NCI-H510A treated with DMSO at 0.1 percent for 48 hours (cell line): ENCODE results near the gene ANKRD40.

Experiments used
- DNase-seq: peaks from one replicate; lab custom pipeline; 2025; lab: John Stamatoyannopoulos, UW

ANKRD40 gene

DNA sequence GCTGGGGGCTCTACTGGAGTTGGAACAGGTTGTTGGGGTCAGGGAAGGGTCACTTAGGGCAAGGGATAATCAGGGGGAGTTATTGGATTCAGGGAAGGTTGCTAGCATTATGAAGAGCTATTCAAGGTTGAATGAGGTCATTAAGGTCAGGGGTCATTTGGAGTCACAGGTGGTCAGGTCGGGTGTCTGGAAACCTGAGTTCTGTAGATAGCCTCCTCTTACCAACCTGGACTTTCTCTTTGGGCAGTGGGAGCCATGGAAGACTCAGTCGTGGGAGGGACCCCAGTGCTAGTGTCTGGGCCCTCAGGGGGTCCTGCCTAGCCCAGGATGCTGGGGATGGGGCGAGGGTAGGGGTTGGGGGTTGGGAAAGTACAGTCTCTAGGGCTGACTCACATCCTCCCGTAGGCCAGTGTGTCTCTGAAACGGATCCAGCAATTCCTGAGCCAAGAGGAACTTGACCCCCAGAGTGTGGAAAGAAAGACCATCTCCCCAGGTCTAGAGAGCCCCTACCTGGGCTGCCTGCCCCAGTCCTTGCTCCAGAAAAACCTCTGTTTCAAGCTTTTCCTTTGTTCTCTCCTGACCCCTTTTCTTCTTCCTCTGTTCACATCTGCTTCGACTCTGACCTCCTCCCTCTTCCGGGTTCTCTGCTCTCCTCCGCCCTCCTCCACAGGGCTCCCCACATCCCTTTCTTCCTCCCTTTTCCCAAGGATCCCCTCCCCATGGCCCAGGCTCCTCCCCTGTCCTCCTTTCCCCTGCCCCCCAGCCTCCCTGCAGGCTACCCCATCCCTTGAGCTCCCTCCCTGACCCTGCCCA lies 39.5 kb downstream of the ANKRD40 start:
- no peak for DNase-seq

DNA sequence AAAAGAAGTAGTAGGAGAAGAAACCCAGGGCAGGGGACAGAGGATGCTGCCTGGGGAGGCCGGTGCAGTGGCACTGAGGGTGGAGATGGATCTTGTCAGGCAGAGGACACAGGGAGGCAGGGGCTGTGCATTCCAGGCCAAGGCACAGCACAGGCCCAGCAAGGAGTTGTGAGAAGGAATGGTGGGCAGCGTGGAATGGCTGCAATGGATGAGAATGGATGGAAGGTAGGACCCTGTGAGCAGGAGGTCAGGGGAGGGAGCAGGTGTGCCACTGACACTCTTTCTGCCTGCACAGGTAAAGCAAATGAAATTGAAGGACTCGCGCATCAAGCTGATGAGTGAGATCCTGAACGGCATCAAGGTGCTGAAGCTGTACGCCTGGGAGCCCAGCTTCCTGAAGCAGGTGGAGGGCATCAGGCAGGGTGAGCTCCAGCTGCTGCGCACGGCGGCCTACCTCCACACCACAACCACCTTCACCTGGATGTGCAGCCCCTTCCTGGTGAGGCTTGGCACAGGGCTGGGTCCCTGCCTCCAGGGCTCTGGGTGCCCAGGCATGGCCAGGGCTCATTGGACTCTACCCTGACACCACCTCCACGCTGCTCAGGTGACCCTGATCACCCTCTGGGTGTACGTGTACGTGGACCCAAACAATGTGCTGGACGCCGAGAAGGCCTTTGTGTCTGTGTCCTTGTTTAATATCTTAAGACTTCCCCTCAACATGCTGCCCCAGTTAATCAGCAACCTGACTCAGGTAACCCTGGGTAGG lies 40.3 kb downstream of the ANKRD40 start:
- DNase-seq: no peak

DNA sequence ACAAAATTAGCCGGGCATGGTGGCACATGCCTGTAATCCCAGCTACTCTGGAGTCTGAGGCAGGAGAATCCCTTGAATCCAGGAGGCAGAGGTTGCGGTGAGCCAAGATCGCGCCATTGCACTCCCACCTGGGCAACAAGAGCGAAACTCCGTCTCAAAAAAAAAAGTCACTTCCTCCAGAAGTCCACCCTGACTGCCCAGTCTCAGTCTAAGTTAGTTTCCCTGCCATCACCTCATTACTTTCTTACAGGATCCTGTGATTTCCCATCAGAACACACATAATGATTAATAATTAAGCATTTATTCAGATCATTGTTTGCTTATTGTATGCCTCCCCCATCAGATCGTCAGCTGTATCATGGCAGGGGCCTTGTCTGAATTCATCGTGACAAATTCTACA lies 41.4 kb downstream of the ANKRD40 start:
- DNase-seq: no peak

DNA sequence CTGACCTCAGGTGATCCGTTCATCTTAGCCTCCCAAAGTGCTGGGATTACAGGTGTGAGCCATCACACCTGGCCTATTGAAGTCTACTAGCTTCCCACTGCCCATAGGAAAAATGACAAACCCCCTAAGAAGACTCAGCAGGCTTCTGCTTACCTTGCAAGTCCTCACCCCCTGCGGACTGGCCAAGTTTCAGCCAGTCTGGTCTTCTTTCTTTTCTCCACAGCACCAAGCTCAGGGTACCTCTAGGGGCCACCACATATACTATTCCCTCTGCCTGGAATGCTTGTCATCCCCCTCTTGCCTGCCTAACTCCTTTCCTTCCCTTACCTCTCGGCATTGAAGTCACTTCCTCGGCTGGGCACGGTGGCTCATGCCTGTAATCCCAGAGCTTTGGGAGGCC lies 41.9 kb downstream of the ANKRD40 start:
- no peak for DNase-seq

DNA sequence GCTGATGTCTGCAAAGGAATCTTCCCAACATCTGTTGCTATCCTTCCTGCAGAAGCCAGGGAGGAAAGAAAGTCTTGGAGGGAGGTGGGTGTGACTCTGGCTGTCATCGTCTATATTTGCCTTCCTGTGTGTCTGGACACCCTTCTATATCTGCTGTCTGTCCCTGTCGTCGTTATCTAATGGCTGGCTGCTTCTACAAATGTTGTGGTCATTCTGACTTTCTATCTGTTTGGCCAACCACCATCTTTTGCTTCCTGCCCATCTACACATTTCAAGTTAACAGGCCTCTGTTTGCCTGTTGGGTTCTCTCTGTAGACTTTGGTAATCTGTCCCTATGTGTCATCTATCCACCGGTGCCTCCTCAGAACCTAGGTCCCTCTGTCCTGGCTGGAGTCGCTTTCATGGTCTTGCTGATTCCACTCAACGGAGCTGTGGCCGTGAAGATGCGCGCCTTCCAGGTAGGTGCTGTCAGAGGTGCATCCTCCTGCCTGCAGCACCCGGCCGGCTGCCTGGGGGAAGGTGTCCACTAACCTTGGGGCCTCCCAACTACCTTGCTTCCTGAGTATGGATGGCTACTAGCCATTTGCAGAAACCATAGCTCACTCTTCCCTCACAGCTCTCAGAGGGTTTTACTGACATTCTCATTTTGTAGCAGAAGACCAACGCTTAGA lies 42.8 kb downstream of the ANKRD40 start:
- DNase-seq: no peak

DNA sequence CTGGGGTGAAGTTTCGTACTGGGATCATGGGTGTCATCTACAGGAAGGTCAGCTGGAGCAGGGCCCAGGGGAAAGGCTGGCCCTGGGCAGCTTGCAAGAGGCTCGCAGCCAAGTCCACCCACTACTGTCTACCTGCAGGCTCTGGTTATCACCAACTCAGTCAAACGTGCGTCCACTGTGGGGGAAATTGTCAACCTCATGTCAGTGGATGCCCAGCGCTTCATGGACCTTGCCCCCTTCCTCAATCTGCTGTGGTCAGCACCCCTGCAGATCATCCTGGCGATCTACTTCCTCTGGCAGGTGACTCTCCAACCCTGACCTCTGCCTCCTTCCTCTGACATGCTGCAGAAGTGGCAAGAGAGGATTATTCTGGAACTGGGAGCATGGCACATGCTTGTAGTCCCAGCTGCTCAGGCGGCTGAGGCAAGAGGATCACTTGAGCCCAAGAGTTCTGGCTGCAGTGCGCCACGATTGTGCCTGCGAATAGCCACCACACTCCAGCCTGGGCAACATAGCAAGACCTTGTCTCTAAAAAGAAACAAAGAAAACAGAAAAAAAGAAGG lies 43.8 kb downstream of the ANKRD40 start:
- DNase-seq: no peak

DNA sequence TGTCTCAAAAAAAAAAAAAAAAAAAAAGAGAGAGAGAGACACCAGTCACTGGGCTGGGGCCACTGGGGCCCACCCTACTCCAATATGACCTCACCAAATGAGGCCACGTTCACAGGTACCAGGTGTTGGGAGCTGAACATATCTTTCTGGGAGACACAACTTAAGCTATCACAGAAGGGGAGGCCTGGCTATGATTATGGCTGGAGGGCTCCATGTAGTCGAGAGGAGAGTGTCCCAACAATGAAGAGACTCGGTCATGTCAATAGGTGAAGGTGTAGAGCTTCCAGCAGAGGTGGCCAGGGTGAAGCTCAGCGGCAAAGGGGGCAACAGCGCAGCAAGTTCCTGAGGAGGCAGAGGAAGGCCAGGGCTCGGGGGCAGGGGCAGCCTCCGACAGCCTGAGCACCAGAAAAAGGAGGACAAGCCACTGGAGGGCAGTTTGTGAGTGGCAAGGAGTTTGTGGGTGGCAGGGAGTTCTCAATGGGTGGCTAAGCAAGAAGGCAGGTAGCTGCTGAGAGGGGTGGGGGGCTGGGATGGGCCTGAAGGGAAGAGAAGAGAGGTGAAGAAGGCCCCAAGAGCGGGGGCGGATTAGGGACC lies 45.0 kb downstream of the ANKRD40 start:
- no peak for DNase-seq

DNA sequence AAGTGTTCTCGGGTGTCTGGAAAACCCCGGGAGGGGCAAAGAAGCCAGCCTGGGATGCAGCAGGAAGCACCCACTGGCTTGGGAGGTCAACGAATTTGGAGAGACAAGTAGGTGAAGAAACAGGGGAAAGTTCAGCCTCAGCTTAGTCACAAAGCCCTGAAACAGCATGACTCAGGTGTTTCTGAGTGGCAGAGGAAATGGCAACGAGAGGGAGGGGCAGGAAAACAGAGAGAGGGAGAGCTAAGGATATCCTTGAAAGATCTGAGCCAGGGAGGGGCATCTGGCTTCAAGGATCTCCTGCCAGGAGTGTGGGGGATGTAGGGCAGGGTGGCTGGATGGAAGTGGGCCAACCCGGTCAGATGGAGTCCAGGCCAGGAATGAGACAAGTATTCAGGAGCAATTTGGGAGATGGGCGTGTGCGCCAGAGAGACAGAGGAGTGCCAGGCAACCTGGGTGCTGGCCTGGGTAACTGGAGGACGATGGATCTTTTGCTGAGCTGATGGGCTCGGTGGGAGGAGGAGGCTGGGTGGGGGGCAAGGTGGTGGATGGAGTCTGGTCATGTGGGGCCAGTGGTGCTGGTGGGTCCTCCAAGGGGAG lies 45.8 kb downstream of the ANKRD40 start:
- DNase-seq: peak; percentile 84

DNA sequence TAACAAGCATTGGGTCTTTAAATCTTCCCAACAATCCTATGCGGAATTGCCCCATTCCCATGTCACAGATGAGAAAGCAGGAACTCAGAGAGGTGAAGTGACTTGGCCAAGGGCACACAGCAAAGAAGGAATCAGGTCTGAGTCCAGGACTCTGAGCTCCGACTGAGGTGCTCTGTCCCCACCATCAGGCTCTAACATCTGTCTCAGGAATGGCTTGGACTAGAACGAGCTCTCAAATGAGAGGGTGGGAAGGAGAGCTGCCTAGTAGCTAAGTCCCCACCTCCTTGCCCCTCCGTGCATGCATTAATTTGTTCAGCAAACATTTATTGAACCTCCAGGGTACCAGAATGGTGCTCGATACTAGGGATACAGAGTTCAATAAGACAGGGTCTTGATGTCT lies 46.4 kb downstream of the ANKRD40 start:
- peak; percentile 80 for DNase-seq

DNA sequence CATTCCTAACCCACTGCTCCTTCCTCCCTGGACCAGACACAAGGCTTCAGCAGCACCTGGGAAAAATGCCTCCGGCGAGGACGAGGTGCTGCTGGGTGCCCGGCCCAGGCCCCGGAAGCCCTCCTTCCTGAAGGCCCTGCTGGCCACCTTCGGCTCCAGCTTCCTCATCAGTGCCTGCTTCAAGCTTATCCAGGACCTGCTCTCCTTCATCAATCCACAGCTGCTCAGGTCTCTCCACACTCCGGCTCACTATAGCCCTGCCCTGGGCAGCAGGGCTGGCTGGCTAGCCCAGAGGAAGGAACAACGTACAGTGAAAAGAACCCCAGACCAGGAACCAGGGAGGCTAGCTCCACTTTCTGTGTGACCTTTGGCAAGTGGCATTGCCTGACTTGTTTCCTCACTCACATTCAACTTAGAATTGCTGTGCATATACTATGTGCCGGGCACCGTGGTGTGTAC lies 46.8 kb downstream of the ANKRD40 start:
- DNase-seq: no peak

DNA sequence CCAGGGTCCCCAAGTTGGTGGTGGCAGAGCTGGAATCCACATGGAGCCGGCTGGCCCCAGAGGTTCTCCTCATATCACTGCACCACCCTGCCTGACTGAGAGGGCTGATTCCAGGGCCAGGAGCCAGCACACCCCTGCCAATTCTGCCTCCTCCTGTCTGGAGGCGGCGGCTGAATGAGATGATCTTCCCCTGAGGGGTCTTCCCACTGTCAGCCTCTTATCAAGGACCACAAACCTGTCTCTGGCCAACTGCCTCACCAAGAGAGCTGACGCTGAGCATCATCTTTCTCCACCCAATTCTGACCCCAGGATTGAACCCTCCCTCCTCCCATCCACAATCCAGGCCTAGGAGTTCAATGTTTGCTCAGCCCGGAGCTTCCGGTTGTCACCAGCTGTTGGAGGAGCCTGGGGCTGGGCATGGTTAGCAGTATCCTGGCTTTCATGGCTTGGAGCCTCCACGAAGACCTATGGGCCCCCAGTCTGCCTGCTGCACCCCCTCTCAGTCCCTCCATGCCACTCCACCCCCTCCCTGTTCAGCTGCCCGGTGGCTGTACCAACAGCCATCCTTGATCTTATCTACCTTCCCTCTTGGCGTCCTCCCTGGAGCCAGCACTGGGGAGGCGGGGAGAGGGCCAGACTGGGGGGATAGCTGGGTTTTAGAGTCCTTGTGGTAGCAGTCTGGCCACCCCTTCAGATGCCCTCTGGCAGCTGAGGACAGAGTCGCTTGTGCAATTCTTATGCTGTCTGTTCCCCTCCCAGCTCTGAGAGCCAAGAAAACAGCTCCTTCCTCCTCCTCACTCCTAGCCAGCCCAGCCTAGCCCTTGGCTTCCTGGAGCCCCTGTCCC lies 47.5 kb downstream of the ANKRD40 start:
- peak; percentile 87 for DNase-seq

DNA sequence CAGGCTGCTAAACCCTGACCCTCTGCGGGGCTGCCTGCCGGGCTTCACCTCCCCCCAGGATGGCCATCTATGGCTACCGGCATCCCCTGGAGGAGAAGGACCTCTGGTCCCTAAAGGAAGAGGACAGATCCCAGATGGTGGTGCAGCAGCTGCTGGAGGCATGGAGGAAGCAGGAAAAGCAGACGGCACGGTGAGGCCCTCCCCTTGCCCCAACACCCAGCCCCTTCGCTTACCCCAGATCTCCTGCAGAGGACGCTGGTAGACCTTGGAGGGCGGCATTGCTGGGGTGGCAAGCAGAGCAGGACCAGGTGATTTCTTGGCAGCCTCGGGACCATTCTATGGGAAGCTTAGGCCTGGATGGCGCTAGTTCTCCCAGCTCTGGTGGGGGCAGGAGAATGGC lies 48.5 kb downstream of the ANKRD40 start:
- DNase-seq: no peak

DNA sequence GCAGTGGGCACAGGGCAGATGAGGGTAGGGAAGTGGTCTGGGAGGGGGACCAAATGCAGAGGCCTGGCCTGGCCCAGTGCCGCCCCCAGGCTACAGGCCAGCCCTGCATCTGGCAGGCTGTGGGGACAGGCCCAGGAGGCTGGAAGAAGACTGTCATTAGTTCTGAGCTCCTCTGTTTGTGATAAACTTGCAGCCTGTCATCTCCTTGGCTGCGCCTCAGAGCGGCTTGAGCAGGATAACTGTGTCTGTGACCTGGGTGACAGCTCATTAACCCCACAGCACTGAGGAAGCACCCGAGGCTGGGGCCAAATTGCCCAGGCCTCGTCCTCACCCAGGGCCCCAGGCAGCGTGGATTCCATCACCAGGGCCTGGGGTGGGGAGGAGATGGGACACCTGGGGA lies 49.1 kb downstream of the ANKRD40 start:
- no peak for DNase-seq

DNA sequence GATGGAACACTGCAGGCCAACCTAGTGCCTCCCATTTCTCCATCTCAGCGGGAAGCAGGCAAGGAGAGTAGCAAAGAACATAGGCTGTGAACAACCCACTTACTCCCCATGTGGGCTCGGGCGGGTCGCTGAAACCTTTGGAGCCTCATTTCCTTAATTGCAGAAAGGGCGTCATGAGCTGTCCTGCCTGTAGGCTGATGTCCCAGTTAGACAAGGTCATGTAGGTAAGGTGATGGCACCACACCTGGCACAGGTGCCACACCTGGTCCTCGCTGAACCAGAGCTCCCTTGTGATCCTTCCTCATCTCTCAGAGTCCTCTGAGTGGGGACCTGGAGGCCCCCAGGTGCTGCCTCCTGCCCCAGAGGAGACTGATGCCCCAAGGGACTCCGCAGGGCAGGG lies 50.1 kb downstream of the ANKRD40 start:
- DNase-seq: no peak

DNA sequence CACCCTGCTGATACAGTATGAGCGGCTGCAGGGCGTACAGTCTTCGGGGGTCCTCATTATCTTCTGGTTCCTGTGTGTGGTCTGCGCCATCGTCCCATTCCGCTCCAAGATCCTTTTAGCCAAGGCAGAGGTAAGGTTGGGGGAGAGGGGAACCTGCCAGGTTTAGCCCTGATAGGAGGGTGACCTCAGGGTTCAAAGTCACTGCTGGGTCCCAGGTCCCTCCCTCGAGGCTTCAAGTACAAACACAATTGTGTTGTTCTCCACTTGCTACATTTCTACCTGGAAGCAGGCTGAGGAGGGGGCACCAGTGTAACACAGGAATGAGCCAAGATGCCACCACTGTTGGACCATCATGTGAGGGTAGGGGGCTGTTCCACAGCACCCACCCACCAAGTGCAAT lies 50.7 kb downstream of the ANKRD40 start:
- DNase-seq: no peak

DNA sequence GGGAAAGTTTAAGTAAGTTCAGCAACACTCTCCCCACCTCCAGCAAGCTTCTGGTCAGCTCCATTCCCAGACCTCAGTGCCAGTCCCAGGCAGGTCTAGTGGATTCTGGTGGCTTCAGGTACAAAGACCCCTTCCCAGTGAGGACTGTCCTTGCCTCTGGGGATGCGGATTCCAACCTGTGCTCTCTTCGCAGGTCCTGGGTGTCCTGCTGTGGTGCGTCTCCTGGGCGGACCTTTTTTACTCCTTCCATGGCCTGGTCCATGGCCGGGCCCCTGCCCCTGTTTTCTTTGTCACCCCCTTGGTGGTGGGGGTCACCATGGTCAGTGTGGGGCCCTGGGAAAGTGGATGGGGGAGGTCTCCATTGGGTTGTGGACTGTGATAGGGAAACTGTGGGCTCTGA lies 51.2 kb downstream of the ANKRD40 start:
- no peak for DNase-seq

DNA sequence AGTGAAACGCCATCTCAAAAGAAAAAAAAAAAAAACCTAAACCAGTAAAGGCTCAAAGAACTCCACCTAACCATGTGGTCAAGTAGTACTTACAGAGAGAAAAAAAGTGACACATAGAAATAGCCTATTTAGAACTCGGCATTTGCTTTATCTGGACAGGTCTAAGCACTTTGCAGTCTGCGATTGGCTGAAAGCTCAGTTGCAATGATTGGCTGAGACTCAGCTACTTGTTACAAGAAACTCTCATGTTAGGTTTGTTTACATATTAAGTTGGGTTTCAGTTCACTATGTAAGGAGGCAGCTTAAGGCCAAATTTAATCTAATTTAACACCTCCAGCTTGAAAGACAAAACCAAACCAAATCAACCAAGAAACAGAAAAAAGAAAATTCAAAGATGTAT lies 54.0 kb downstream of the ANKRD40 start:
- DNase-seq: peak; percentile 33

DNA sequence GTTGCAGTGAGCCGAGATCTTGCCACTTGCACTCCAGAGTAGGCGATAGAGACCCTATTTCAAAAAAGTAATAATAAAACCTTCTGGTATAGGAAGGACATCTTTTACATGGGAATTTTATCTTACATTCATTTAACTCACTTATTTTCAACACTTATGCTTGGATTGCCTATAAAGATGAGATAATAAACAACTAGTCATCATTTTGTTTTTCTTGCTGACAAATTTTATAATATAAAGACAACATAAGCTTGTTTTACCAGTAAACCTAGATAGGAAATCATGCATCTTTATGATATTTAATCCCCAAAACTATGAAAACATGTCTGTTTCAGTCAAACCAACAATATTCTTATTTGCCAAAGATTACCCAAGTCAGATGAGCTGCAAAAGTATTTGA lies 56.1 kb downstream of the ANKRD40 start:
- DNase-seq: no peak

DNA sequence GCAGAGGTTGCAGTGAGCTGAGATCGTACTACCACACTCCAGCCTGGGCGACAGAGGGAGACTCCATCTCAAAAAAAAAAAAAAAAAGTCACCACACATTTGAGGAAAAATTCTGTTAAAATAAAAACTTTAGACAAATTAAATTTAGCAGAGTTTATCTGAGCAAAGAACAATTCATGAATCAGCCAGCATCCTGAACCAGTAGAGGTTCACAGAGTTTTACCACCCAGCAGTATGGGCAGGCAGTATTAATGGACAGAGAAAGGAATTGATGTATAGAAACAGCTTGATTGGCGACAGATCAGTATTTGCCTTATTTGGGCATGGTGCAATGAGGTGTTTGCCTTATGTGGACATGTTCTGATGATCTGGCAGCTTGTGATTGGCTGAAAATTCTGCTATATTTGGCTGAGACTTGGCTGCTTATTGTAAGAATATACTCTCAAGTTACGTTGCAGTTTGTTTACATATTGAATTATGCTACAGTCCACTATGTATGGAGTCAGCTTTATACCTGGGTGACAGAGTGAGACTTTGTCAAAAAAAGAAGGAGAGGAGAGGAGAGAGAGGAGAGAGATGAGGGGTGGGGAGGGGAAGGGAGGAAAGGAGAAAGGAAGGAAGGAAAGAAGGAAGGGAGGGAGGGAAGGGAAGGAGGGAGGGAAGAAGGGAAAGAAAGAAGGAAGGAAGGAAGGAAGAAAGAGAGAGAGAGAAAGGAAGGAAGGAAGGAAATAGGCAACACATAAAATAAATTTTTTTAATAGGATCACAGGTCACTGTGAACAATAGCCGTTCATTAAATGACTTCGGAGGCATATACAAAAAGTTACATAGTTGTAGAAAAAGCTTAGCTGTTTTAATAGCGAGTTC lies 58.4 kb downstream of the ANKRD40 start:
- DNase-seq: no peak

DNA sequence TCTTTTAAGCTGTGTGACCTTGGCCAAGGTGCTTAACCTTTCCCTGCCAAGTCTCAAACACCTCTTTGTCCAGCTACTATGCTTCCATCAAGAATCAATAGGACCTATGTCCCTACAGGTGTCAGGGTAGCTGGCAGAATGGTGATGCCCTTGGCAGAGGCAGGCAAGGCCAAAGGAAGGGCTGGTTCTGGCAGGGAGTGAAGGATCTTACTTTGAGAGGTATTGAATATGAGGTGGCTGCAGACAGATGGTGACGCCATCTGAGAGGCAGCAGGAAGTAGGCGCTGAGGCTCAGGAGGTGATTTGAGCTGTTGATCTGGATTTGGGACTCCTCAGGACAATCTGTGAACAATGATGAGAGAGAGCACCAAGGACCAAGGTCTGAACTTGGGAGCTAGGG lies 60.5 kb downstream of the ANKRD40 start:
- DNase-seq: no peak
